ENCODE results near the gene ABHD17C.

ABHD17C gene

DNA sequence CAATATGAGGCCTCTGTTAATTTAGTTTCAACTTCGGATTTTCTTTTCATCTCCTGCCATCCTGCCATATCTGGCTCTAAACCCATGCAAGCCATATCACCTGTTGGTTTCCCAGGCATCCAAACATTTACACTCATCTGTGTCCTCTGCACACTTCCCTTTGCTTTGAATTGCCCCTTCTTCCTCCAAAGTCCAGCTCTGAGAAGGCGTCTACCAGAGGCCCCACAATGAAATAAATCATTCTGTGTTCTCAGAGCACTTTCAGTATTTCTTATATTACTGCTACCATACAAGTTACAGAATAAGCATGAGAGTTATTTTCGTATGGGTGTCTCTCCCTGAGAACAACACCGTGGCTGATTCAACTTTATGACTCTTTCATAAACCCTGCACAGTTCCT lies 12.9 kb upstream of the ABHD17C start:
- TF ChIP-seq FOXP2 (optimal IDR thresholded peaks at IDR 0.05; ENCODE audit: borderline replicate concordance, extremely low read depth, extremely low read length, insufficient read depth) (no peak), SIN3A (IDR thresholded peaks at IDR 0.05; ENCODE audit: borderline replicate concordance, insufficient read depth, low read length) (no peak), TAF1 (IDR thresholded peaks at IDR 0.05; ENCODE audit: borderline replicate concordance, insufficient read depth, low read length) (no peak)
- TF ChIP-seq, protein P1, sequence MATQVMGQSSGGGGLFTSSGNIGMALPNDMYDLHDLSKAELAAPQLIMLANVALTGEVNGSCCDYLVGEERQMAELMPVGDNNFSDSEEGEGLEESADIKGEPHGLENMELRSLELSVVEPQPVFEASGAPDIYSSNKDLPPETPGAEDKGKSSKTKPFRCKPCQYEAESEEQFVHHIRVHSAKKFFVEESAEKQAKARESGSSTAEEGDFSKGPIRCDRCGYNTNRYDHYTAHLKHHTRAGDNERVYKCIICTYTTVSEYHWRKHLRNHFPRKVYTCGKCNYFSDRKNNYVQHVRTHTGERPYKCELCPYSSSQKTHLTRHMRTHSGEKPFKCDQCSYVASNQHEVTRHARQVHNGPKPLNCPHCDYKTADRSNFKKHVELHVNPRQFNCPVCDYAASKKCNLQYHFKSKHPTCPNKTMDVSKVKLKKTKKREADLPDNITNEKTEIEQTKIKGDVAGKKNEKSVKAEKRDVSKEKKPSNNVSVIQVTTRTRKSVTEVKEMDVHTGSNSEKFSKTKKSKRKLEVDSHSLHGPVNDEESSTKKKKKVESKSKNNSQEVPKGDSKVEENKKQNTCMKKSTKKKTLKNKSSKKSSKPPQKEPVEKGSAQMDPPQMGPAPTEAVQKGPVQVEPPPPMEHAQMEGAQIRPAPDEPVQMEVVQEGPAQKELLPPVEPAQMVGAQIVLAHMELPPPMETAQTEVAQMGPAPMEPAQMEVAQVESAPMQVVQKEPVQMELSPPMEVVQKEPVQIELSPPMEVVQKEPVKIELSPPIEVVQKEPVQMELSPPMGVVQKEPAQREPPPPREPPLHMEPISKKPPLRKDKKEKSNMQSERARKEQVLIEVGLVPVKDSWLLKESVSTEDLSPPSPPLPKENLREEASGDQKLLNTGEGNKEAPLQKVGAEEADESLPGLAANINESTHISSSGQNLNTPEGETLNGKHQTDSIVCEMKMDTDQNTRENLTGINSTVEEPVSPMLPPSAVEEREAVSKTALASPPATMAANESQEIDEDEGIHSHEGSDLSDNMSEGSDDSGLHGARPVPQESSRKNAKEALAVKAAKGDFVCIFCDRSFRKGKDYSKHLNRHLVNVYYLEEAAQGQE (IDR thresholded peaks at IDR 0.05; ENCODE audit: insufficient read depth in 1 of 2, low read depth in 2 of 2, low read length in 2 of 2): no peak

DNA sequence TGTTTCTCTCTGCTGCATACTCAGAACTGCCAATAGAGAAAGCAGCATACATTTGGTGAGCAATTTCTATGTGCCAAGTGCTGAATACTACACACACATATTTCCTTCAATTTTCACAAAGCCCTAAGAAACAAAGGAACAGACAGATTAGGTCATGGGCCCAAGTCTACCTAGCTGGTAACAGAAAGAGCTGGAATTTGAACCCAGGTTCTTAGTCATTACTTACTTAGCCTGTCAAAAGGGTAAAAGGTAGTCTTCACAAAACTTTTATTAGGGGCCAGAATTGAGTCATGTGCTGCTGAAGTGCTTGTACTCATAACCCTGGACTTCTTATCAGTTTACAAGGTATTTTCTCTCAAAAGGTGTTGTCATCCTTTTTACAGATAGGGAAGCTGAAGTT lies 10.4 kb upstream of the ABHD17C start:
- TF ChIP-seq TAF1 (IDR thresholded peaks at IDR 0.05; ENCODE audit: borderline replicate concordance, insufficient read depth, low read length): no peak
- TF ChIP-seq FOXP2 (optimal IDR thresholded peaks at IDR 0.05; ENCODE audit: borderline replicate concordance, extremely low read depth, extremely low read length, insufficient read depth): no peak
- TF ChIP-seq SIN3A (IDR thresholded peaks at IDR 0.05; ENCODE audit: borderline replicate concordance, insufficient read depth, low read length): no peak
- TF ChIP-seq, protein P1 (IDR thresholded peaks at IDR 0.05; ENCODE audit: insufficient read depth in 1 of 2, low read depth in 2 of 2, low read length in 2 of 2): no peak
- no peak for TF ChIP-seq POLR2AphosphoS5 (IDR thresholded peaks at IDR 0.05; ENCODE audit: low read depth, low read length)

DNA sequence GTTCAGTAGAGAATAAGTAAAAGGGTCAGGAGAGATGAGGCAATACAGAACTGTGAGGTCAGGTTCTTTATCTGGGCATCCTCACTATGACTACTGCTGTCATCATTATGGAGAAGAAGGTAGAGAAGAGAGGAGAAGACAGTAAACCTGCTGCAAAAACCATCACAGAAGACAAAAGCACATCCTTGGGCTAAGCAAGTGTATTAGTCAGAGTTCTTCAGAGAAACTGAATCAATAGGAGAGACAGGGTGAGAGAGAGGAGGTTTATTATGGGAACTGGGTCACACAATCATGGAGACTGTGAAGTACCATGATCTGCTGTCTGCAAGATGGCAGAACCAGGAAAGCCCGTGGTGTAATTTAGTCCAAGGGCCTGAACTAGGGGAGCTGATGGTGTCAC lies 9.5 kb upstream of the ABHD17C start:
- TF ChIP-seq POLR2AphosphoS5 (IDR thresholded peaks at IDR 0.05; ENCODE audit: low read depth, low read length) (no peak), FOXP2 (optimal IDR thresholded peaks at IDR 0.05; ENCODE audit: borderline replicate concordance, extremely low read depth, extremely low read length, insufficient read depth) (no peak), SIN3A (IDR thresholded peaks at IDR 0.05; ENCODE audit: borderline replicate concordance, insufficient read depth, low read length) (no peak), TAF1 (IDR thresholded peaks at IDR 0.05; ENCODE audit: borderline replicate concordance, insufficient read depth, low read length) (no peak)

DNA sequence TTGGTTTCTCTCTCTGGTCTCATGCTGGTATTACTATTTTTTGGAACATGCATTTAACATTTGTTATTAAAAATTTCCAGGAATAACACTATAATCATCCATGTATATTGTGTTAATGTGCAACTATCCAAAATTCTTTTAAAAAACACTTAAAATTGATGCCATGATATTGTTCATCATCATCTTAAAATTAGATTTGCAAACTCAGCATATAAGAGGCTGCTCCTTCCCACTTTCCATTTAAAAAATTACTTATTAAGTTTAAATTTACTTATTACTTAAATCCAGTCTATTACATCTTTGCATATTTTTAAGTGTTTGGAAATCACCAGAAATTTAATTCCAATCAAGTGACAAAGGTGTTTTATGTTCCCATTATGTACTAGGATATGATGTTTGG lies 5.8 kb upstream of the ABHD17C start:
- TF ChIP-seq TAF1 (IDR thresholded peaks at IDR 0.05; ENCODE audit: borderline replicate concordance, insufficient read depth, low read length) (no peak), FOXP2 (optimal IDR thresholded peaks at IDR 0.05; ENCODE audit: borderline replicate concordance, extremely low read depth, extremely low read length, insufficient read depth) (no peak), SIN3A (IDR thresholded peaks at IDR 0.05; ENCODE audit: borderline replicate concordance, insufficient read depth, low read length) (no peak), POLR2AphosphoS5 (IDR thresholded peaks at IDR 0.05; ENCODE audit: low read depth, low read length) (no peak)
- TF ChIP-seq, protein P1 (IDR thresholded peaks at IDR 0.05; ENCODE audit: insufficient read depth in 1 of 2, low read depth in 2 of 2, low read length in 2 of 2): no peak

DNA sequence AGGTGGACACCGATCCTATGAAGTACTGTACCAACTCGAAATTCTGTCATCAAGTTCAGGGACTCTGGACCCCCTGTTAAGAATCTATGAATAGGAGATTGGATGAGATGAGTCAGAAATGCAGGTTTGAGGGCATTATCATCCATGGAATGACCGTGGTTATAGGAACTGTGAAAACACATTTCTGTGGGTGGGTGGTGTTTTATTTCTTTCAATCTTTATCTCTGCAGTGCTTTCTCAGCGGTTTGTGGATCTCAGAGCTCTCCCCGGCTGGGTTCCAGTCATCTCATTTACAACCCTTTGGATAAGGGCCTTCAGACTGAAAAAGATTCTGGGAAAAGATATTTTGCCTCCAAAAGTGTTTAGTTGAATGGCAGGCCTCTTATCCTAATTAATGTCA lies 5.4 kb upstream of the ABHD17C start:
- TF ChIP-seq POLR2AphosphoS5 (IDR thresholded peaks at IDR 0.05; ENCODE audit: low read depth, low read length) (no peak), SIN3A (IDR thresholded peaks at IDR 0.05; ENCODE audit: borderline replicate concordance, insufficient read depth, low read length) (no peak)

DNA sequence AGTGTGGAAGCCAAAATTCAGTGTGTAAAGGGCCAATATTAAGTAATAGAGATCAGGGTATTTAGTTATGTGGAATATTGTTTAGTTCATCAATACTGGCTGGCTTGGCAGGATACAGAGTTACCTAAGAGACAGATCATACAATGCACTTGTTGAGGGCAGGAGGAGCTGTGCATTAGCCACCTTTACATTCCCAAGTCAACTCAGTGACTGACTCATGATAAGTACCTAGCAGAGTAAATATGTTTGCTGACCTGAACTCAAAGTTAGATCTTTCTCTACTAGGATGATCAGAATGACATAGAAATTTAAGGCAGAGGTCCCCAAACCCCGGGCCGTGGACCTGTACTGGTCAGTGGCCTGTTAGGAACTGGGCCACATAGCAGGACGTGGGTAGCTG lies 3.5 kb upstream of the ABHD17C start:
- no peak for TF ChIP-seq TAF1 (IDR thresholded peaks at IDR 0.05; ENCODE audit: borderline replicate concordance, insufficient read depth, low read length)
- TF ChIP-seq FOXP2 (optimal IDR thresholded peaks at IDR 0.05; ENCODE audit: borderline replicate concordance, extremely low read depth, extremely low read length, insufficient read depth): no peak
- TF ChIP-seq POLR2AphosphoS5 (IDR thresholded peaks at IDR 0.05; ENCODE audit: low read depth, low read length): no peak
- TF ChIP-seq, protein P1 (IDR thresholded peaks at IDR 0.05; ENCODE audit: insufficient read depth in 1 of 2, low read depth in 2 of 2, low read length in 2 of 2): no peak
- TF ChIP-seq SIN3A (IDR thresholded peaks at IDR 0.05; ENCODE audit: borderline replicate concordance, insufficient read depth, low read length): no peak
